GM12892 (cell line): Measurements from ENCODE around the gene CDKN1A.
A peak's percentile ranks its signal among the peaks of the same experiment; 100 is the strongest.

Source experiments
- DNase-seq: peaks from one replicate; pipeline ENCODE4 v3.0.0; 2011; ENCODE audit not compliant: insufficient read length
- FAIRE-seq: peaks from 2 replicates; lab custom pipeline; 2011; peaks lifted over from hg19 to GRCh38; lab: Jason Lieb, UNC
- POLR2A ChIP-seq: IDR thresholded peaks from 2 replicates; pipeline ENCODE4 v1.6.1; 2011; ENCODE audit warnings: low read depth, low read length, control low read depth
- POLR2AphosphoS5 ChIP-seq: IDR thresholded peaks from 2 replicates; pipeline ENCODE4 v1.6.1; 2011; ENCODE audit warnings: low read depth, low read length, control low read depth
- TAF1 ChIP-seq: IDR thresholded peaks from 2 replicates; pipeline ENCODE4 v1.6.1; 2011; ENCODE audit warnings: low read depth, mild to moderate bottlenecking, control low read depth, low read length, borderline replicate concordance

CDKN1A gene

DNA sequence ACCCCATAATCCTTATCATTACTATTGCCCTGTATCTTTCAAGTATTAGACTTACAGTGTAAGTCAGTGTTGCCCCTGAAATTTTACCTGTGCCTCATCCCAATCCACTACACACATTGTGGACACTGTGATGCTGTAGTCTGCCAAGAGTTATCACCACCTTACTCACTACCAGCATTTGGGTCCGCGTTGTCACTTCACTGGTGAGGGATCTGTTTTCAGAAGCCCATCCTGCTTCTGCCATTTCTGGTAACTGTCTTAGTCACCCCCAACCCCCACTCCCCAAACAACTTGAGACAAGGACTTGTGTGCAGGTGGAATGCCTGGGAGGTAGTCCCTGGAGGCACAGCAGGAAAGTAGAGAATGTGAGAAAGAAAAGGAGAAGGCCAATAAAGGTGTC lies 13.1 kb downstream of the CDKN1A start:
- no peak for FAIRE-seq
- TF ChIP-seq POLR2A = no peak
- TF ChIP-seq TAF1 = no peak
- TF ChIP-seq POLR2AphosphoS5 = no peak
- no peak for DNase-seq

DNA sequence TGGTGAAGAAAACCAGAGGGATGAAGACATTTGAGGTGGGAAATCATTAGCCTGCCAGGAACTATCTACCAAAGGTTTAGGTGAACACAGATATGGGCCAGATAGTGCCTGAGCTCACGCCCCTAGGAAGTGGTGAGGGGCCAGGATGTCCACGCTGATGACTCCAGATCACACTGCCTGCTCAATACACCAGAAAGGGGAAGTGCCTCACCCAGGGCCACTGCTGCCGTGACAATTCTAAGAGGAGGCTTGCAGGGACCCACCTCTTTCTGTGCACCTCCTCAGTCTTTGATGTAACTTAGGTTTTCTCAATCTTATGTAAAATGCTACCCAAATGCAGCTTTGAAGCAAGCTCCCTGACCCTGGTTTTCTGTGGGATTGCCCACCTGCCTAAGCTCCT lies 13.7 kb downstream of the CDKN1A start:
- peak; percentile 57 for DNase-seq
- FAIRE-seq = peak; percentile 84

DNA sequence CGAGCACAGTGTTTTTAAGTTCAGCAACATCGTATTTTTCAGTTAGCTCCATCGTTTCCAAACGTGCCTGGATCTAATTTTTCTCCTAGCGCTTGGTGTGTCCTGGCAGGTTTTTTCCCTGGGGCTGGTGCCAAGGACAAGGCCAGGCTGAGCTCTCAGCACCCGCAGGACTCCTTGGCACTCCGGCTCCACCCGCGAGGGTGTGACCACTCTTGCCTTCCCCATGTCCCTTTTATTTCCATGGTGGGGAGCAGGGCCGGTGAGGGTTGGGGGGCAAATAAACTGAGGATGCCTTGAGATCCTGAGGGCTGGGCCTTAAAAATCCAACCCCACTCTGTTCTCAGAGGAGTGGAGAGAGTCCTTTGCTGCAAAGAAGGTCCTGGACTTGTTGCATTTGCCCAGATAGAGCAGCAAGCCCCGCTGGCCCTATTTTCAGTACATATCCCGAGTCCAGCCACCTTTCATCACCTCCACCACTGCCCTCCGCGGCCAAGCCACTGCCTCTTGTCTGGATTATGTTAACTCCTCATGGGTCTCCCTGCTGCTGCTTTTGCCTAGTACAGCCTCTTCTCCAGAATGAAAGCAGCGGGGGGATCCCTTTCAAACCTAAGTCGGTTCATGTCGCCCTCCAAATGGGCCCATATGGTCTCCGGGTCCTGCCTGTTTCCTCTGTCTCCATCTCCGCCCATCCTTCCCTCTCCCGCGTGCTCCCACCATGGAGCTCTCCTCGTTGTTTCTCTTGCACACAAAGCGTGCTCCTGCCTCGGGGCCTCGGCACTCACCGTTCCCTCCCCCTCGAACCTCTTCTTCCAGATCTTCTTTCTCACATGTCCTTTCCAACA lies 14.6 kb downstream of the CDKN1A start:
- no peak for DNase-seq
- FAIRE-seq = no peak
- TF ChIP-seq TAF1 = no peak
- TF ChIP-seq POLR2AphosphoS5 = no peak
- TF ChIP-seq POLR2A = no peak

More for the DNA sequence above, 13.7 kb downstream of the CDKN1A start:
- TF ChIP-seq POLR2A = no peak
- no peak for TF ChIP-seq POLR2AphosphoS5
- TF ChIP-seq TAF1 = no peak

DNA sequence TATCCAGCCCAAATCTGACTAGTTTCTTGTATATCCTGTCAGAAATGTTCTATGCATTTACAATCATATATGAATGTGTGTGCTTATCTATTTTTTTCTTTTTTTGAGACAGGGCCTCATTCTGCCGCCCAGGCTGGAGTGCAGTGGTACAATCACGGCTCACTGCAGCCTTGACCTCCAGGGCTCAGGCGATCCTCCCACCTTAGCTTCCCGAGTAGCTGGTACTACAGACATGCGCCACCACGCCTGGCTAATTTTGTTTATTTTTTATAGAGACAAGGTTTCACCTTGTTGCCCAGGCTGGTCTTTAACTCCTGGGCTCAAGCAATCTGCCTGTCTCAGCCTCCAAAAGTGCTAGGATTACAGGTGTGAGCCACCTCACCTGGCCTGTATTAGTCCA lies 16.1 kb downstream of the CDKN1A start:
- FAIRE-seq (no peak), DNase-seq (no peak)
- TF ChIP-seq POLR2A (no peak), TAF1 (no peak), POLR2AphosphoS5 (no peak)

DNA sequence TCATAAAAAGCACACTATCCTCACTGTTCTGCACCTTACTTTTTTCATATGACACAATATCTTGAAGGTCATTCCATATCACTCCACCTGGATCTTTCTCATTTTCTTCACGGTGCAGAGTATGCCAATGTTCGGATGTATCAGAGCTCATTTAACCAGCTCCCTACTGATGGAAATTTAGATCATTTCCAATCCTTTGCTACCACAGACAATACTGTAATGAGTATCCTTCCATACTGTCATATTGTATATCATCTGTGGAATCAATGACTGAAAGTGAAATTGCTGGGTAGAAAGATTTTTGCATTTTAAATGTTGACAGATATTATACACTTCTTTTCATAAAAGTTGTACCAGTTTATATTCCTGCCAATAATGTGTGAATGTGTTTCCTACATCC lies 16.9 kb downstream of the CDKN1A start:
- TF ChIP-seq POLR2A (no peak), POLR2AphosphoS5 (no peak), TAF1 (no peak)
- no peak for FAIRE-seq
- DNase-seq = no peak

DNA sequence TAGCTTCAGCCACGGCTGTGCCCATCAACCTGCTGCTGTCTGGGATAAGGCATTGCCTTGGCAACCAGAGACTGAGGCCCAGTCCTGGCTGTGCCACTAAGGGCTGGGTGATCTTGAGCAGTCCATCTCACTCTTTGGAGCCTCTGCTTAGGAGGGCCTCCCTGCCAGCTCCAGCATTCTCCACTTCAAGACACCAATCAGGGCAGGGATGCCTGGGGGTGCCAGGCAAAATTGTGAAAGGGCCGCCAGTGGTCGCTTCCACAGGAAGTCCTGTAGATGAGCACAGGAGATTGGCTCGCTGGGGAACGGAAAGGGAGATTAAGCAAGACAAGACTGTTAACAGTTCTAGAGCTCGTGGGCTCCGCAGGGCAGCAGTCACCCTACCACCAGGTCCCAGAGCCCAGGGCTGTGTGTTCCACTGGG lies 19.0 kb downstream of the CDKN1A start, which contains the start of gene RAB44:
Gene RAB44, plus strand, starts transcription at position 346 of the 423 bp plus-strand sequence. CDS start 6,410 bp downstream, outside the sequence.
- DNase-seq = no peak

DNA sequence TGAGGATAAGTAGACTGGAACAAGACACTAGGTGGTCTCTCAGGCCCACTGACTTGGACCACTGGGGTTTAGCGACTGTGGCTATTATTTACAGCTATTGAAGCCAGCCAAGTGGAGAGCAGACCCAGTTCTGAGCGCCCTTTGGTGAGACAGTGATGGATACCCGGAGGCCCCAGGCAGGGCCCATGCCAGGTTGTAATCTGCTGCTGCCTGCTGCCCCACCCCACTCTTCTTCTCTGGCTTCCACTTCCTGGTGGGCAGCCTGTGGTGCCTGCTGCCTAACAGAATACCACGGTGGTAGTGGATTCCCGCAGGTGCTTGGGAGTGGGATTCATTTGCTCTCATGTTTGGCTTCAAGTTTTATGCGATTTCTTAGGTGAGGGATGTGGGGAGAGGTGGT lies 19.7 kb downstream of the CDKN1A start:
- no peak for TF ChIP-seq POLR2AphosphoS5
- TF ChIP-seq TAF1 = no peak
- no peak for TF ChIP-seq POLR2A
- FAIRE-seq (no peak), DNase-seq (no peak)

More for the DNA sequence above, 19.0 kb downstream of the CDKN1A start, which contains the start of gene RAB44:
- TF ChIP-seq POLR2A = no peak
- TF ChIP-seq POLR2AphosphoS5 = no peak
- no peak for TF ChIP-seq TAF1
- FAIRE-seq = no peak

DNA sequence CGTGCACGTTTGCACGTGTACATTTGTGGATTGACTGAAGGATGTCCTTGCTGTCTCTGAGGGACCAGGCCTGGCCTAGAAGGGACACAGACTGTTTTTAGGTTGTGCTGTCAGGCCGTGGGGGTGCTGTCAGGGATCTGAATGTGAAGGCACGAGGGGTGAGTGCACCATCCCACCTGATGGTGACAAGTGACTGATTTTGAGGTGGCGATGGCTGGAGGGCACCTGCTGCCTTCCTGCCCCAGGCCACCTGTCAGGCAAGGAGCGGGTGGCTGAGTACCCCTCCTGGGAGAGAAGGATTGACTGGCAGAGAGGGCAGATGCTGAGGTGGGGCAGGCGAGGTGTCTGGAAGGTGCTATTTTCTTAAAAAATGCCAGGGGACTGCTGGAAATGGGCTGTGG lies 20.4 kb downstream of the CDKN1A start:
- DNase-seq (no peak), FAIRE-seq (no peak)
- TF ChIP-seq TAF1 = no peak
- TF ChIP-seq POLR2AphosphoS5 = no peak
- no peak for TF ChIP-seq POLR2A

DNA sequence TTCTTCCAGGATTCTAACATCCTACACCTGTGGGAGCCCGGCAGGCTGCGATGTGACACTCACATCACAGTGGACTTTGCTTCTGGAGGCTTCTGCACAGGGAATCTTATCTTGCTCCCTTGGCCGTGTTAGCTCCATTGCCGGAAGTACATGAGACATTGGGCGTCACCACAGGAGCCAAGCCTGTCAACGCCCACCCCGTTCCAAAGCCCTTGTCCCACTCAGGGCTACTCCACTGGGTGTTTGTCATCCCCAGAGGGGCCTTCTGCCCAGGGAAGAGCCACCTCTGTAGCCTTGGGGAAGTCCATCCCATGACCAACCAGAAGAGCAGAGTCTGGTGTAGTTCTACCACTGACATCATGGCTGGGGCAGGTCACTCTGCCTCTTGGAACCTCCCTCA lies 20.8 kb downstream of the CDKN1A start:
- DNase-seq (no peak), FAIRE-seq (no peak)
- TF ChIP-seq POLR2AphosphoS5 (no peak), POLR2A (no peak)

DNA sequence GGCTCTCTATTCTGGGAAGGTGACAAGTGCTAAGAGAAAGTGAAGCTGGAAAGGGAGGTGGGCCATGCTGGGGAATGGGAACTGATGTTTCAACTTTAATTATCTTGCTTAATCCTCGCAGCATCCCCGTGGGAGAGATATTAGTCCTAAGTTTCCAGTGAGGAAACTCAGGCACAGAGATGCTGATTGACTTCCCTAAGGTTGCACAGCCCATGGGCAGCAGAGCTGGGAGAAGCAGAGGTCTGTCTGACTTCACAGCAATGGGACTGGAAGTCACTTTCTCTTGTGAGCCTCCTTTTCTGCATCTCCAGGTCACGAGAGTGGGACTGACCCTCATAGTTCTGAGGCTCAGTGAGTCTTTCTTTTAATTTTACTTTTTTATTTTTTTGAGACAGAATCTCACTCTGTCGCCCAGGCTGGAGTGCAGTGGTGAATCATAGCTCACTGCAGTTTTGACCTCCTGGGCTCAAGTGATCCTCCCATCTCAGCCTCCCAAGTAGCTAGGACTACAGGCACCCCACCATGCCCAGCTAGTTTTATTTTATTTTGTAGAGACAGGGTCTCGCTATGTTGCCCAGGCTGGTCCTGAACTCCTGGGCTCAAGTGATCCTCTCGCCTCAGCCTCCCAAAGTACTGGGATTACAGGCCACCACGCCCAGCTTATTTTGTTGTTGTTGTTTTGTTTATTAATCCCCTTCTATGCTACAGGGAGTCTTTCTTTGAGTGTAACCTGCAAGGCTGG lies 21.7 kb downstream of the CDKN1A start:
- FAIRE-seq (peak; percentile 36), DNase-seq (no peak)
- TF ChIP-seq POLR2AphosphoS5 = no peak
- no peak for TF ChIP-seq POLR2A
- TF ChIP-seq TAF1 = no peak

DNA sequence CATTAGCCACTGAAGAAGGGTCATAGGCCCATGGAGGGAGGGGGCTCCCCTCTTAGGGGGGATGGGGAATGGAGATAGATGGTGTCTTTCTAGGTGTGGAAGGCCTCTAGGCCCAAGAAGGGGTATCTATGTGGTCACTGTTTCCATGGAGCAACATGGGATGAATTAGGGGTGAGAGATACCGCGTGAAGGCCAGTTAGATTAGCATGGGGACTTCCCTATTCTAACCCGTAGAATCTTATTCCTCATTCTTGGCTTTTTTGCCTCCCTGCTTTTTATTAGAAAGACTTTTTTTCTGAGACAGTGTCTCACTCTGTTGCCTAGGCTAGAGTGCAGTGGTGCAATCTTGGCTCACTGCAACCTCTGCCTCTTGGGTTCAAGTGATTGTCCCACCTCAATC lies 22.3 kb downstream of the CDKN1A start:
- FAIRE-seq (no peak), DNase-seq (no peak)
- TF ChIP-seq TAF1 = no peak
- no peak for TF ChIP-seq POLR2AphosphoS5
- TF ChIP-seq POLR2A = no peak
